NCI-H1436 treated with DMSO at 0.1 percent for 48 hours (cell line): ENCODE measurements around the gene ACCSL.

ENCODE experiments used
- DNase-seq: peaks from one replicate; lab custom pipeline; 2025; lab: John Stamatoyannopoulos, UW

ACCSL gene

GRCh38 chr11:44058275-44058674, 10.5 kb downstream of the ACCSL start:
- no peak for DNase-seq

- no peak for DNase-seq
Measured at GRCh38 chr11:44065161-44065661, 17.4 kb downstream of the ACCSL start.

- DNase-seq = peak; percentile 78
Measured at GRCh38 chr11:44065841-44066731, 18.3 kb downstream of the ACCSL start, which contains the start of gene ACCS. ACCS (plus strand) TSS chr11:44066270; CDS start chr11:44067628, 1,358 bp downstream.

GRCh38 chr11:44066732-44067141, 19.0 kb downstream of the ACCSL start:
- DNase-seq = no peak

- no peak for DNase-seq
Measured at GRCh38 chr11:44067266-44067665, 19.5 kb downstream of the ACCSL start.

- DNase-seq = no peak
Measured at GRCh38 chr11:44068180-44068579, 20.4 kb downstream of the ACCSL start.

- no peak for DNase-seq
Measured at GRCh38 chr11:44071157-44071556, 23.4 kb downstream of the ACCSL start.

GRCh38 chr11:44072757-44073658, 25.2 kb downstream of the ACCSL start:
- DNase-seq = no peak

- no peak for DNase-seq
Measured at GRCh38 chr11:44078794-44079193, 31.0 kb downstream of the ACCSL start.

- no peak for DNase-seq
Measured at GRCh38 chr11:44079376-44079775, 31.6 kb downstream of the ACCSL start.

- no peak for DNase-seq
Measured at GRCh38 chr11:44080951-44081350, 33.2 kb downstream of the ACCSL start.

- DNase-seq = no peak
Measured at GRCh38 chr11:44082645-44083044, 34.9 kb downstream of the ACCSL start.

- DNase-seq = no peak
Measured at GRCh38 chr11:44083433-44083832, 35.7 kb downstream of the ACCSL start.

- no peak for DNase-seq
Measured at GRCh38 chr11:44083906-44084305, 36.1 kb downstream of the ACCSL start.

GRCh38 chr11:44085330-44085729, 37.5 kb downstream of the ACCSL start:
- DNase-seq = no peak

- no peak for DNase-seq
Measured at GRCh38 chr11:44088377-44088776, 40.6 kb downstream of the ACCSL start.

GRCh38 chr11:44088871-44089270, 41.1 kb downstream of the ACCSL start:
- DNase-seq = no peak

GRCh38 chr11:44090539-44090938, 42.8 kb downstream of the ACCSL start:
- DNase-seq = no peak

GRCh38 chr11:44094260-44094868, 46.6 kb downstream of the ACCSL start:
- DNase-seq = peak; percentile 26

- peak; percentile 6 for DNase-seq
Measured at GRCh38 chr11:44095506-44096359, 48.0 kb downstream of the ACCSL start, which contains the start of gene EXT2. EXT2 (plus strand) TSS chr11:44095678; CDS start chr11:44107713, 12,035 bp downstream.
